KOPT-K1 (cell line): Measurements from ENCODE around the gene TMEM138.

Source experiments
- H3K27ac ChIP-seq: fragments of 200-600 bp; sonication (generic); 2 replicates; pipeline ENCODE4 v1.5.1; 2016; ENCODE audit warnings: antibody characterized with exemption, mild to moderate bottlenecking, low read depth, low read length; ENCODE audit not compliant: poor library complexity, severe bottlenecking
- H3K36me3 ChIP-seq: fragments of 200-600 bp; sonication (generic); 2 replicates; pipeline ENCODE4 v1.5.1; 2017; ENCODE audit warnings: antibody characterized with exemption, mild to moderate bottlenecking, low read length, moderate library complexity; ENCODE audit not compliant: insufficient read depth
- H3K9me3 ChIP-seq: fragments of 200-600 bp; sonication (generic); 2 replicates; pipeline ENCODE4 v1.5.1; 2017; ENCODE audit warnings: antibody characterized with exemption, low read length, mild to moderate bottlenecking; ENCODE audit not compliant: insufficient read depth, poor library complexity, severe bottlenecking

The TMEM138 gene

DNA sequence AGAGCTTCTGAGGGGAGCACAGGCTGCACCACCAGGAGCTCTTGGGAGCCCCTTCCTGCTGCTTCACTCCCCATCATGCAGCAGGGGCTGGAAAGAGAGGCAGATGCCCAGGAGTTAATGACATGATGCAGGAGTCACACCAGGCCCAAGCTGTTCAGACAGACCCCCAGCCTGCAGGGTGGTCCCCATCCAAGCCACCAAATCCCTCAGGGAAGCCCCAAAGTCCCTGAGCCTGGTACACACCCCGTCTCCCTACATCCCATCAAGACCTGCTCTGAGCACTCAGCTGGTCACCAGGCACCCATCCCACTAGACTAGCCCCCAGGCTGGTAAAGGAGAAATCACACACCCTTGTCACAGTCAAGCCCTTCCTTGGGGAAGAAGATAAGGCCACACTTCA, 11.8 kb upstream of the TMEM138 start:
- H3K27ac ChIP-seq, result no peak overlapping the region
- H3K9me3 ChIP-seq, result no peaks in the 10 kb centered on the region
- H3K36me3 ChIP-seq, result peaks cover 65% of the 10 kb centered on the region

DNA sequence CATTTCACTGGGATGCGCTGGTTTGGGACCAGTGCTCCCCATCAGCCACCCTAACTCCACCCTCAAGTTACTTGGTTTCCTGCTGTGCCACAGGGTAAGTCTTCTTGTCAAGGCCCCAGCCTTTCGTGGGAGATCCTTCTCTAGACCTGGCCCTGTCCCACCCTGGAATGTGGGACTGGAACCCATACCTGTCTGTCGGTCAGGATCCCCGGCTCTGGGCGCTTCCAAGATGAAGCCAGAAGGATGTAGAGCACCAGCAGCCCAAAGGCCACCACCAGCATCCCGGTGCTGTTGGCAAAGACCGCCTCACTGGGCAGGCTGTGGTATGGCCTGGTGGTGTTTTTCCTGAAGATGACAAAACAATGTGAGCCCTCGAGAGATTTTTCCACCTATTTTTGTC, 11.4 kb upstream of the TMEM138 start:
- no peaks in the 10 kb centered on the region for H3K9me3 ChIP-seq
- H3K27ac ChIP-seq, result no peak overlapping the region
- H3K36me3 ChIP-seq, result peaks cover 65% of the 10 kb centered on the region

DNA sequence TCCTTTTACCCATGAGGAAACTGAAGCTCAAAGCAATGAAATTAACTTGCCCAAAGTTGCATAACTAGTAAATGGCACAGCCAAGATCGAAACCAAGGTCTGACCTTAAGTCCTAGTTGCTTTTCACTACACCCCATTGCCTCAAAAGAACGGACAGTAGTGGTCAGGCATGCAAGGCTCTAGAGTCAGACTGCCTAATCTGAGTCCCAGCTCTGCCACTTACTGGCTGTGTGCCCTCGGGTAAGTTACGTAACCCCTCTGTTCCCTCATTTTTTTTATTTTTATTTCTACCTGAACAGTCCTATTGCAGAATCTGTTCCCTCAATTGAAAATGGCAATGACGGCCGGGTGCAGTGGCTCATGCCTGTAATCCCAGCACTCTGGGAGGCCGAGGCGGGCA, 10.1 kb upstream of the TMEM138 start:
- H3K36me3 ChIP-seq, result peaks cover 68% of the 10 kb centered on the region

DNA sequence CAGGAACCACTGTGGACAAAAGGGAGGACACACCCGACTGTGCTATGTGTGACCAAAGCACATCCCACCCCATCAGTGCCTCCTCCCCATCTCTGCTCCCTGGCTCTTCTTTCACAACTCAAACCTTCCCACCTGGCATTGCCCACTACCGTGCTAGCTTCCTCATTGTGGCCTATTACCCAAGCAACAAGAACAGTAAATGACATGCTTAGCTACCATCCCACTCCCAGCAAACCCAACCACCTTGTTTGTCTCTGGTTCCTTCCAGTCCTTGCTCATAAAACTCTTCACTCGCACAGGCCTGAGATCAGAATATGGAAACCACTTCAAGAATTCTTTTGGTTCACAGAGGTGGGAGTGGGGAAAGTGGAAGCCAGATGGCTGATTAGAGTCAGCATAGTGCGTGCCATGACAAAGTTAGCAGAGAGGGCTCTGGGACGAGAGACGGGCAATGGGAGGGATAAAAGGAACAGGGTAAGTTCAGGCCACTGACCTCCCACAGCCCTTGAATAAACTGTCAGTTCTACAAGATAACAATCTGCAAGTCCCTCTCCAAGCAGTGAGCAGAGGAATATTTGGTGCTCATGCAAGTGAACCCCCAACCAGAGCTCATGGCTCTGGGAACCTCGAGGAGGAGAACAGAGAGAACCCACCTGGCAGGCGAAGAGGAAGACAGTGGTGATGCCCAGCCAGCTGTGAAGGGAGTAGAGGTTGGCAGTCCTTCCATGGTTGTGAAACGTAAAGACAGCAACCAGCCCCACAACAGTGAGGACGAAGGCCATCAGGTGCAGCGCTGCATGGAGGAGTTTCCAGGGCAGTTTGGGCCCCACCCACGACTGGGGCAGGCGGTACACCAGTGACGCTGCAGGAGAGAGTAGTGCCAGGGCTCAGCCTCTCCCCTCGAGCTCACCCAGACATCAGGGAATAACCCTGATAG, 8.8 kb upstream of the TMEM138 start:
- H3K27ac ChIP-seq, result no peak overlapping the region
- H3K36me3 ChIP-seq, result peaks cover 62% of the 10 kb centered on the region
- H3K9me3 ChIP-seq, result no peaks in the 10 kb centered on the region

More for the DNA sequence above, 10.1 kb upstream of the TMEM138 start:
- Histone ChIP-seq H3K27ac (no peak overlapping the region), H3K9me3 (no peaks in the 10 kb centered on the region)

DNA sequence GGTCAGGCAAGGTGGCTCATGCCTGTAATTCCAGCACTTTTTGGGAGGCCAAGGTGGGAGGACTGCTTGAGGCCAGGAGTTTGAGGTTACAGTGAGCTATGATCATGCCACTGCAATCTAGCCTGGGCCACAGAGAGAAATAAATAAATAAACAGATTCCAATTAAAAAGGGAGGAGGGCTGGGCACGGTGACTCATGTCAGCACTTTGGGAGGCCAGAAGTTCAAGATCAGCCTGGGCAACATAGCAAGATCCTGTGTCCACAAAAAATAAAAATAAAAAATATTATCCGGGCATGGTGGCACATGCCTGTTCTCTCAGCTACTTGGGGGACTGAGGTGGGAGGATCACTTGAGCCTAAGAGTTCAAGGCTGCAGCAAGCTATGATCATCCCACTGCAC, 8.0 kb upstream of the TMEM138 start:
- Histone ChIP-seq H3K27ac (no peak overlapping the region), H3K36me3 (peaks cover 54% of the 10 kb centered on the region), H3K9me3 (no peaks in the 10 kb centered on the region)

DNA sequence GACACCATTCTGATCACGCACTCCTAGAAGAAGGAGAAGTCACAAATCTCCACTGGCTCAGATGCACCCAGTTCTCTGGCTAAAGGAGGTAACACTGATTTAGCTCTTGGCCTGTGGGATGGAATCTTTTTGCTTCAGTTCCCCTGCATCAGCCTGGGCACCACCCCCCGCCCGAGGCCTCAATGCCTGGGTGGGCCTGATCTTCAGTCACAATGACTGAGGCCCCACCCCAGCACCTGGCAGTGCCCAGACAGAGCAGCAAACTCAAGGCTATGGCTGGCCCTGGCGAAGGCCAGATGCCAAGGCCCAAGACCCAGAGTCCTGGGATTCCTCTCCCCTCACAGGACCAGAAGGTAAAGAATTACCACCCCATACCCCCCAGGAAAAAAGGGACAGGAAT, 5.5 kb upstream of the TMEM138 start:
- peaks cover 31% of the 10 kb centered on the region for H3K36me3 ChIP-seq
- H3K27ac ChIP-seq, result no peak overlapping the region
- H3K9me3 ChIP-seq, result no peaks in the 10 kb centered on the region

DNA sequence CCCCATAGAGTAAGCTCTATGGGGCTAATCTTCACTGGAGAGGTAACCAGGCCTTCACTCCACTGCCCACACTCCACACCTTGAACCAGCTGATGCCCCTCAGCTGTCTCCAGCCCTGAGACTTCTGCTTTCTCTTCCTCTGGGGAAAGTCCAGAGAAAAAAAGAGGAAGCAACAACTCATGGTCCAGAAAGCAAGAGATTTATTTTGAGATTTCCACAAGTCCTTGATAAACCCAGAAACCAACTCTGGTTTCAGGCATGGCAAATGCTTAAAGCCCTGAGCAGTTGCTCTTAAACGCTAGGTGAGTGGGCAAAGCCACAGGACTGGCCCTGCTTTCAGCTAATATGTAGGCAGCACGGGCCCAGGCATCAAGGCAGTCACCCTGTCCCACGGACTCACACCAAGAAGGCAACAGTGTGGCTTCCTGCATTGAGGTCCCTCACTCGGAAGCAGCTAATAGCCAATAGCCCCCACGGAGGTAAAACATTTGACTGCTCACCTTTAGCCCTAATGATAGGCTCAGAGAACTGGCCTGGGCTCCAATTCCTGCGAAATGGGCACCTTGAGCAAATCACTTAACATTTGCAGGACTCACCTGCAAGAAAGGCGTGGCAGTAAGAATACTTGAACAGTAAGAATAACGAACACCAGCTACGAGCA, 4.8 kb upstream of the TMEM138 start:
- Histone ChIP-seq H3K9me3 (no peaks in the 10 kb centered on the region), H3K27ac (no peak overlapping the region), H3K36me3 (peaks cover 25% of the 10 kb centered on the region)

DNA sequence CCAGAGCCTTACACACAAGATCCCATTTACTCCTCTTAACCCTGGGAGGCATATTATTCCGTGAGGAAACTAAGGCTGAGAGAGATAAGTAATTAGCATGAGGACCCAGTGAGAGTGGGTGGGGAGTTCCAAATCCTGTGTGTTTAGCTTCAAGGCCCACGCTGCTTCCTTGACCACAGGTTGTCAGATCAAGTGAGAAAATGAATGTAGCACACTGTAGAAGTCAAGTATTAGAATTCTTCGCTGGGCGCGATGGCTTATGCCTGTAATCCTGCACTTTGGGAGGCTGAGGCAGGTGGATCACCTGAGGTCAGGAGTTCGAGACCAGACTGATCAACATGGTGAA, 4.3 kb upstream of the TMEM138 start:
- Histone ChIP-seq H3K36me3 (peaks cover 20% of the 10 kb centered on the region), H3K9me3 (no peaks in the 10 kb centered on the region), H3K27ac (no peak overlapping the region)

DNA sequence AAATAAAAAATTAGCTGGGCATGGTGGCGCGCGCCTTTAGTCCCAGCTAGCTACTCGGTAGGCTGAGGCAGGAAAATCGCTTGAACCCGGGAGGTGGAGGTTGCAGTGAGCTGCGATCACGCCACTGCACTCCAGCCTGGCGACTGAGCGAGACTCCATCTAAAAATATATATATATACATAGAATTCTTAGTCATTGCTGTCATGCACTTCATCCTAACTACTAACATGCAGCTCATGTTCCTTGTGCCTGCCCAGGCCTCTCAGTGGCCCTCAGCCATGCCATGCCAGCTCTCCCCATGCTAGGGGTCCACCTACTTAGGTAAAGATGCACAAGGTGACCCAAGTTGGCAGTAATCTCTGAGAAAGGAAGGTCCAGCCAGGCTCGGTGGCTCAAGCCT, 3.6 kb upstream of the TMEM138 start:
- Histone ChIP-seq H3K27ac (no peak overlapping the region), H3K36me3 (peaks cover 16% of the 10 kb centered on the region), H3K9me3 (no peaks in the 10 kb centered on the region)

DNA sequence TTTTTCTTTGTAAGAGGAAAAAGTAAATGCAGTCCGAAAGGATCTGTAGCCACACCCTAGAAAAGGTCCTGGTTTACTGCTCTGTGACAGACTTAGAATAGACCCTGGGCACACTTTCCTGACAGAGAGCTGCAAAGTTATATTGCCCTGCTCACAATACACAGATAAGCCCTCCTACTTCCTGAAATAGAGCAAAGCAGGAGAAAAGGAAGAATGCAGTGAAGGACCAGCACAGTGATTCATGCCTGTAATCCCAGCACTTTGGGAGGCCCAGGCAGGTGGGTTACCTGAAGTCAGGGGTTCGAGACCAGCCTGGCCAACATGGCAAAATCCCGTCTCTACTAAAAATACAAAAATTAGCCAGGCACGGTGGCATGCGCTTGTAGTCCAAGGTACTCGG, 2.7 kb upstream of the TMEM138 start:
- H3K27ac ChIP-seq, result no peak overlapping the region
- peaks cover 20% of the 10 kb centered on the region for H3K36me3 ChIP-seq
- no peaks in the 10 kb centered on the region for H3K9me3 ChIP-seq

DNA sequence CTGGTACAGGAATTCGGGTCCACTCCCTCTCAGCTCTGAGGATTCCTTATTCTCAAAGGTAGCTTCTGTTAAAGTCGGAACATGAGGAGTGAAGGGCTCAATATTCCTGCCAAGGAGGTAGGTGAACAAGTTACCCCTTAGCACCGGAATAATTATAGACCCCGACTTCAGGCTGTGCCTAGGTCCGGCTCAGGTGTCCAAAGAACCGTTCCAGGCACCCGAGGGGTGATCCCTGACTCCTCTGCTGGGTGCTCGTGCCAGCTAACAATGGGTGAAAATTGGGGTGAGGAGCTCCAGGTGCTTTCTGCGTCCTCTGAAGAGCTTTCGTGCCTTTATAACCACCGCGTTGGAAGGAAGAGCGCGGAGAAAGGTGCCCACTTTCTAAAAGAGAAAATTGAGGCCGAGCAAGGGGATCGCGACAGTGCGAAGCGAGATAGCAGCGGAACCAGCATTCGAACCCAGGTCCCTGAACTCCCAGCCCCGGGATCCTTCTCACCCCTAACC, 885 bp upstream of the TMEM138 start:
- Histone ChIP-seq H3K36me3 (peaks cover 36% of the 10 kb centered on the region), H3K27ac (peak overlapping the region; percentile 98), H3K9me3 (no peaks in the 10 kb centered on the region)

DNA sequence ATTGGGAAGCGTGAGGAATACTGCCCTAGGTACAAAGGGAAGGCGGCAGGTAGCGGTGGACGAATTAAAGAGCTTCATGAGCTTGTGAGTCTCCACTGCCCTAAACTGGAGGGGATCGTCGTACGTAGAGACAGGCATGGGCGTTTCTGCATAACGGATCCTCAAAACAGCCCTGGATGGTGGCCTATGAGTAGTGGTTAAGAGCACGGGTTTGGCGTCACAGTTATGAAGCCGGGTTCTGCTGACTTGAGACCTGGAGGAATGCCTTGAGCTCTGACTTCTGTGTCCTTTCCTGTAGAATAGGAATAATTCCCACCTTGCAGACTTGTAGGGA, 335 bp downstream of the TMEM138 start:
- peak overlapping the region; percentile 98 for H3K27ac ChIP-seq
- H3K9me3 ChIP-seq, result no peaks in the 10 kb centered on the region
- H3K36me3 ChIP-seq, result peaks cover 42% of the 10 kb centered on the region

DNA sequence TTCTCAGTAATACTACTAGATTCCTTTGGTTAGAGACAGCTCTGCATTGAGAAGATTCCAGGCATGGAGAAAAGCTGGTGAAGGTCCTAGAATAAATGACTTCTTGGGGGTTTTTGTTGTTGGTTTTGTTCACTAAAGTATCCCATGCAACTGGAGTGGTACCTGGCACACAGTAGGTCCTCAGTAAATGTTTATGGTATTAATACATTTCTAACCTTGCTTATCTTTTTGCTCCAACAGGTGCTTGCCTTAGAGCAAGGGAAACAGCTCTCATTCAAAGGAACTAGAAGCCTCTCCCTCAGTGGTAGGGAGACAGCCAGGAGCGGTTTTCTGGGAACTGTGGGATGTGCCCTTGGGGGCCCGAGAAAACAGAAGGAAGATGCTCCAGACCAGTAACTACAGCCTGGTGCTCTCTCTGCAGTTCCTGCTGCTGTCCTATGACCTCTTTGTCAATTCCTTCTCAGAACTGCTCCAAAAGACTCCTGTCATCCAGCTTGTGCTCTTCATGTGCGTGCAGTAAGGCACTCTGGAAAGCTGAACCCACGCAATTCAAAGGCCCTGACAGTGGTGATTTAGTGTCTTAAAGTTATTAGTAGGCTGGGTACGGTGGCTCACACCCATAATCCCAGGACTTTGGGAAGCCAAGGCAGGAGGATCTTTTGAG, 2.0 kb downstream of the TMEM138 start:
- no peak overlapping the region for H3K27ac ChIP-seq
- peaks cover 58% of the 10 kb centered on the region for H3K36me3 ChIP-seq
- no peaks in the 10 kb centered on the region for H3K9me3 ChIP-seq

DNA sequence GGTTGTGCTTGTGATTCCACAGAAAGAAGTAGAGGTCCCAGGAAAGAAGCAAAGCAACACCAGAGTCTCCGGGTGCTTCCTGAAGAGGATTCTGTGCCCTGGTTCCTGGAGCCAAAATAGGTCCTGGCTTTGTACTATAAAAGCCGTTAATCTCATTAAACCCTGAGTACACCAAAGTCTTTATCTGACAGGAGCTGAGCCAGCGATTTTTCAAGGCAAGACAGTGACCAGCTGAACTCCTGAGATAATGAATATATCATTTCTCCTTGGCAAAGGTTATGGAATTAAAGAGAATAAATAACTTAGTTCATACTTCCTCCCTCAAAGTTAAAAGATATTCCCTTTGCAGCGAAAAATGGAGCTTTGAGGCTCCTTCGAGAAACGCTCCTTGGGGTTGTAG, 5.2 kb downstream of the TMEM138 start:
- H3K27ac ChIP-seq, result no peak overlapping the region
- peaks cover 12% of the 10 kb centered on the region for H3K9me3 ChIP-seq
- peaks cover 89% of the 10 kb centered on the region for H3K36me3 ChIP-seq

DNA sequence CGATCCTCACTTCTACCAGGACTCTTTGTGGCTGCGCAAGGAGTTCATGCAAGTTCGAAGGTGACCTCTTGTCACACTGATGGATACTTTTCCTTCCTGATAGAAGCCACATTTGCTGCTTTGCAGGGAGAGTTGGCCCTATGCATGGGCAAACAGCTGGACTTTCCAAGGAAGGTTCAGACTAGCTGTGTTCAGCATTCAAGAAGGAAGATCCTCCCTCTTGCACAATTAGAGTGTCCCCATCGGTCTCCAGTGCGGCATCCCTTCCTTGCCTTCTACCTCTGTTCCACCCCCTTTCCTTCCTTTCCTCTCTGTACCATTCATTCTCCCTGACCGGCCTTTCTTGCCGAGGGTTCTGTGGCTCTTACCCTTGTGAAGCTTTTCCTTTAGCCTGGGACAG, 6.5 kb downstream of the TMEM138 start:
- peaks cover 20% of the 10 kb centered on the region for H3K9me3 ChIP-seq
- H3K36me3 ChIP-seq, result peaks cover 93% of the 10 kb centered on the region
- H3K27ac ChIP-seq, result no peak overlapping the region
